CD14-positive monocyte (primary cell): ENCODE measurements around the gene IP6K2. TPM values are rescaled to one million over a fixed set of nuclear protein-coding genes. Genes with fewer than 3 reads are reported as not detected.
A peak's percentile ranks its signal among the peaks of the same experiment; 100 is the strongest.

ENCODE experiments used
- DNase-seq, 3 donors: peaks; one replicate each; pipeline ENCODE4 v3.0.0-alpha.2; 2011 to 2022
- H2AFZ ChIP-seq: 2 replicates; pipeline ENCODE4 v1.6.0; 2012; ENCODE audit warnings: mild to moderate bottlenecking, low read depth, low read length, inconsistent platforms; ENCODE audit not compliant: insufficient read depth, poor library complexity, severe bottlenecking
- H3K27ac ChIP-seq, 2 donors: 1 replicate in 1 of 2; 2 replicates in 1 of 2; pipeline ENCODE4 v1.5.1; 2012 to 2013; ENCODE audit warnings: low read length in 2 of 2, control low read depth in 1 of 2, inconsistent platforms in 1 of 2, low read depth in 1 of 2, mild to moderate bottlenecking in 1 of 2
- H3K27me3 ChIP-seq, 2 donors: one replicate each; pipeline versions ENCODE4 v1.6.0 to v1.6.1; 2011 to 2013; ENCODE audit warnings: low read length in 2 of 2; ENCODE audit not compliant: control insufficient read depth in 2 of 2, insufficient read depth in 2 of 2
- H3K36me3 ChIP-seq, 2 donors: replicated peaks in 1 of 2; 1 replicate in 1 of 2; 2 replicates in 1 of 2; pipeline versions ENCODE4 v1.5.1 to v1.6.1; 2012 to 2013; ENCODE audit warnings: low read length in 2 of 2, control low read depth in 1 of 2, inconsistent platforms in 1 of 2, mild to moderate bottlenecking in 1 of 2; ENCODE audit not compliant: insufficient read depth in 2 of 2, control insufficient read depth in 1 of 2
- H3K4me1 ChIP-seq, 2 donors: 1 replicate in 1 of 2; 2 replicates in 1 of 2; pipeline versions ENCODE4 v1.5.1 to v1.6.1; 2012 to 2013; ENCODE audit warnings: low read length in 2 of 2, control low read depth in 1 of 2, inconsistent platforms in 1 of 2, mild to moderate bottlenecking in 1 of 2, moderate library complexity in 1 of 2; ENCODE audit not compliant: insufficient read depth in 2 of 2, control insufficient read depth in 1 of 2
- H3K4me2 ChIP-seq: replicated peaks from 2 replicates; pipeline ENCODE3; 2012; ENCODE audit warnings: low read length, moderate library complexity, mild to moderate bottlenecking; ENCODE audit not compliant: poor library complexity, severe bottlenecking; ENCODE audit errors: extremely low read depth
- H3K4me3 ChIP-seq, 3 experiments: fragments of 200-600 bp in 1 of 3; sonication (generic) in 1 of 3; replicated peaks in 1 of 3; 1 replicate in 2 of 3; 2 replicates in 1 of 3; pipeline ENCODE4 v1.5.1; 2011 to 2013; ENCODE audit warnings: low read length in 3 of 3, mild to moderate bottlenecking in 3 of 3, control low read depth in 2 of 3, low read depth in 2 of 3, inconsistent platforms in 1 of 3, moderate library complexity in 1 of 3
- H3K79me2 ChIP-seq: 2 replicates; pipeline ENCODE4 v1.6.0; 2012; ENCODE audit warnings: mild to moderate bottlenecking, control low read depth, inconsistent platforms, low read length, moderate library complexity; ENCODE audit not compliant: insufficient read depth
- H3K9ac ChIP-seq: 2 replicates; pipeline ENCODE4 v1.6.0; 2017; ENCODE audit warnings: low read length, mild to moderate bottlenecking; ENCODE audit not compliant: insufficient read depth, poor library complexity, severe bottlenecking
- H3K9me3 ChIP-seq, 2 donors: replicated peaks in 1 of 2; 1 replicate in 1 of 2; 2 replicates in 1 of 2; pipeline versions ENCODE4 v1.5.1 to v1.6.1; 2012 to 2013; ENCODE audit warnings: low read length in 2 of 2, control low read depth in 1 of 2; ENCODE audit not compliant: control insufficient read depth in 1 of 2, insufficient read depth in 1 of 2
- H4K20me1 ChIP-seq: 2 replicates; pipeline ENCODE4 v1.6.0; 2012; ENCODE audit warnings: mild to moderate bottlenecking, low read length, control low read depth, moderate library complexity; ENCODE audit not compliant: insufficient read depth
- H3K27ac Mint-ChIP-seq, 7 donors: one replicate each; pipeline ENCODE4 v1.8.0; 2020; ENCODE audit warnings: mild to moderate bottlenecking in 7 of 7, mixed read lengths in 7 of 7, moderate library complexity in 6 of 7, inconsistent platforms in 2 of 7
- H3K27me3 Mint-ChIP-seq, 3 donors: one replicate each; pipeline ENCODE4 v1.8.0; 2021 to 2022; ENCODE audit warnings: low read depth in 3 of 3, mild to moderate bottlenecking in 3 of 3, mixed read lengths in 3 of 3, moderate library complexity in 3 of 3, inconsistent platforms in 1 of 3
- H3K36me3 Mint-ChIP-seq, 2 donors: one replicate each; pipeline ENCODE4 v1.8.0; 2020; ENCODE audit warnings: mixed read lengths in 2 of 2, inconsistent platforms in 1 of 2, mild to moderate bottlenecking in 1 of 2
- H3K4me1 Mint-ChIP-seq: one replicate; pipeline ENCODE4 v1.8.0; 2020; ENCODE audit warnings: mild to moderate bottlenecking, mixed read lengths
- H3K4me3 Mint-ChIP-seq, 2 donors: one replicate each; pipeline ENCODE4 v1.8.0; 2020; ENCODE audit warnings: mild to moderate bottlenecking in 2 of 2, mixed read lengths in 2 of 2, moderate library complexity in 1 of 2
- H3K9me3 Mint-ChIP-seq, 7 donors: one replicate each; pipeline ENCODE4 v1.8.0; 2020 to 2022; ENCODE audit warnings: mixed read lengths in 7 of 7, mild to moderate bottlenecking in 6 of 7, moderate library complexity in 6 of 7, inconsistent platforms in 2 of 7
- WGBS: methylation state at CpG from one replicate; pipeline ENCODE4 v1.1.5; 2013; ENCODE audit warnings: missing lambda C conversion rate; ENCODE audit not compliant: insufficient coverage; 5-methylcytosine and 5-hydroxymethylcytosine counted together
- intact Hi-C, 2 donors: fragments of 100-400 bp; cut with micrococcal nuclease; formaldehyde crosslinking; loops; one replicate each; pipeline versions ENCODE4 v1.15.0 to v1.15.1; 2023
- polyA plus RNA-seq, 3 donors: library from polyadenylated mRNA; depleted of rRNA in 1 of 3; unstranded in 2 of 3; stranded (reverse) in 1 of 3; fragments of 300-500 nt in 2 of 3; fragments of >200 nt in 1 of 3; fragmentation: Illumina TruSeq in 2 of 3; gene quantifications; 1 replicate in 2 of 3; 2 replicates in 1 of 3; pipeline ENCODE4 v1.2.3, GENCODE V29; 2012 to 2021
- TF ChIP-seq, protein P1 (sequence below): fragments of 200-600 bp; IDR thresholded peaks from one replicate; pipeline ENCODE4 v1.8.0; 2022; ENCODE audit warnings: antibody characterized with exemption, mild to moderate bottlenecking

Gene IP6K2
- polyA plus RNA-seq, 3 donors, result 16.5 to 53.8 (median 18.7) TPM

DNA sequence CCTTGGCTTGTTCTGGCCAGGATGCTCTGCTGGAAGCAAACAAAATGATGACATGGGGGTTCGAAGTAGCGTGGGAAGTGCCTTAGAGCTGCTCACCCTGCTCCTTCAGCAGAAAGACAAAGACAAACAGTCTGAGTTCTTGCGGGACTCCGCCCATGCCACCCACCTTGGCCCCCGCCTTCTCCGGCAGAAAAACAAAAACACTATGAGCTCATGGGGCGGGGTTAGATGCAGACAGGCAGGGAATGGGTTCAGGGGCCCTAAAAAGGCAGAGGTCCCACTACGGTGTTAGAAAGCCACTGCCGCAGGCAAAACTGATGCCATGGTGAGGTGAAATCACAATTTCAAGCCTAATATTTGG lies 21.6 kb downstream of the IP6K2 start:
- peaks cover 54 to 72% of the 10 kb centered on the region in 2 donors for H3K36me3 Mint-ChIP-seq
- H4K20me1 ChIP-seq, result peaks cover 93% of the 10 kb centered on the region
- no peaks in the 10 kb centered on the region for H3K9me3 ChIP-seq
- H3K4me2 ChIP-seq, result no peak overlapping the region
- DNase-seq, result no peak
- no peak overlapping the region for H3K4me3 ChIP-seq
- intact Hi-C loops, result no loop called here
- peaks cover 0 to 1% (median 0%) of the 10 kb centered on the region in 3 donors for H3K27me3 Mint-ChIP-seq
- no peak overlapping the region for H3K9ac ChIP-seq
- H2AFZ ChIP-seq, result no peak overlapping the region
- H3K4me3 Mint-ChIP-seq, result no peak overlapping the region
- TF ChIP-seq, protein P1, sequence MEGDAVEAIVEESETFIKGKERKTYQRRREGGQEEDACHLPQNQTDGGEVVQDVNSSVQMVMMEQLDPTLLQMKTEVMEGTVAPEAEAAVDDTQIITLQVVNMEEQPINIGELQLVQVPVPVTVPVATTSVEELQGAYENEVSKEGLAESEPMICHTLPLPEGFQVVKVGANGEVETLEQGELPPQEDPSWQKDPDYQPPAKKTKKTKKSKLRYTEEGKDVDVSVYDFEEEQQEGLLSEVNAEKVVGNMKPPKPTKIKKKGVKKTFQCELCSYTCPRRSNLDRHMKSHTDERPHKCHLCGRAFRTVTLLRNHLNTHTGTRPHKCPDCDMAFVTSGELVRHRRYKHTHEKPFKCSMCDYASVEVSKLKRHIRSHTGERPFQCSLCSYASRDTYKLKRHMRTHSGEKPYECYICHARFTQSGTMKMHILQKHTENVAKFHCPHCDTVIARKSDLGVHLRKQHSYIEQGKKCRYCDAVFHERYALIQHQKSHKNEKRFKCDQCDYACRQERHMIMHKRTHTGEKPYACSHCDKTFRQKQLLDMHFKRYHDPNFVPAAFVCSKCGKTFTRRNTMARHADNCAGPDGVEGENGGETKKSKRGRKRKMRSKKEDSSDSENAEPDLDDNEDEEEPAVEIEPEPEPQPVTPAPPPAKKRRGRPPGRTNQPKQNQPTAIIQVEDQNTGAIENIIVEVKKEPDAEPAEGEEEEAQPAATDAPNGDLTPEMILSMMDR, result no peak
- H3K36me3 ChIP-seq, result peaks cover 64 to 87% of the 10 kb centered on the region in 2 donors
- no peaks in the 10 kb centered on the region for H3K27me3 ChIP-seq
- peaks cover 57% of the 10 kb centered on the region for H3K79me2 ChIP-seq
- H3K4me1 ChIP-seq, result no peaks in the 10 kb centered on the region
- H3K27ac Mint-ChIP-seq, result peak overlapping the region in 2 of 7 donors; percentile 10 to 22
- H3K9me3 Mint-ChIP-seq, result no peaks in the 10 kb centered on the region
- no peak overlapping the region for H3K27ac ChIP-seq
- 90% methylated on average over 7 of the region's 9 CpGs for WGBS
- no peaks in the 10 kb centered on the region for H3K4me1 Mint-ChIP-seq

GRCh38 chr3:48694610-48695392 lies 22.2 kb downstream of the IP6K2 start:
- Histone ChIP-seq H2AFZ (no peak overlapping the region), H3K27me3 (no peaks in the 10 kb centered on the region), H3K9me3 (no peaks in the 10 kb centered on the region), H3K27ac (no peak overlapping the region), H3K4me3 (no peak overlapping the region), H3K4me1 (no peaks in the 10 kb centered on the region), H3K9ac (no peak overlapping the region), H3K4me2 (no peak overlapping the region), H4K20me1 (peaks cover 88% of the 10 kb centered on the region), H3K79me2 (peaks cover 51% of the 10 kb centered on the region), H3K36me3 (peaks cover 66 to 87% of the 10 kb centered on the region in 2 donors)
- intact Hi-C loops, result no loop called here
- TF ChIP-seq, protein P1, result no peak
- peaks cover 57 to 72% of the 10 kb centered on the region in 2 donors for H3K36me3 Mint-ChIP-seq
- H3K4me3 Mint-ChIP-seq, result no peak overlapping the region
- peaks cover 0 to 1% (median 0%) of the 10 kb centered on the region in 3 donors for H3K27me3 Mint-ChIP-seq
- H3K9me3 Mint-ChIP-seq, result no peaks in the 10 kb centered on the region
- H3K27ac Mint-ChIP-seq, result peak overlapping the region in 2 of 7 donors; percentile 50
- 97% methylated on average over 19 of the region's 23 CpGs for WGBS
- H3K4me1 Mint-ChIP-seq, result no peaks in the 10 kb centered on the region
- DNase-seq, result no peak
